GM12874 (cell line): Measurements from ENCODE around the gene TAF8.

Source experiments
- CTCF ChIP-seq: IDR thresholded peaks from 2 replicates; pipeline ENCODE4 v1.5.1; 2011; ENCODE audit warnings: low read depth, mild to moderate bottlenecking, control low read depth, low read length, moderate library complexity; ENCODE audit not compliant: insufficient read depth

Gene TAF8

GRCh38 chr6:42012501-42013133 is 37.7 kb upstream of the TAF8 start:
- TF ChIP-seq CTCF: no peak

GRCh38 chr6:42013134-42013516 is 37.2 kb upstream of the TAF8 start:
- no peak for TF ChIP-seq CTCF

- no peak for TF ChIP-seq CTCF
Measured at GRCh38 chr6:42017021-42017643, 33.2 kb upstream of the TAF8 start.

- no peak for TF ChIP-seq CTCF
Measured at GRCh38 chr6:42020967-42021366, 29.4 kb upstream of the TAF8 start.

- TF ChIP-seq CTCF: 0 out of 2 replicates have a peak, but pooled peaks have one; percentile 11
Measured at GRCh38 chr6:42021847-42022754, 28.2 kb upstream of the TAF8 start.

GRCh38 chr6:42022755-42023384 is 27.5 kb upstream of the TAF8 start:
- no peak for TF ChIP-seq CTCF
